Keratinocyte (primary cell): ENCODE data around the gene DNAJC2. TPM values are rescaled to one million over a fixed set of nuclear protein-coding genes. Genes with fewer than 3 reads are reported as not detected.

ENCODE experiments used
- DNase-seq: peaks from one replicate; pipeline ENCODE4 v3.0.0-alpha.2; 2011; ENCODE audit warnings: low read depth, missing footprints, low spot score
- FAIRE-seq: peaks from 2 replicates; lab custom pipeline; 2011; peaks lifted over from hg19 to GRCh38; lab: Jason Lieb, UNC
- H2AFZ ChIP-seq: 2 replicates; pipeline ENCODE4 v1.6.0; 2012; ENCODE audit warnings: low read length, control low read depth, inconsistent platforms; ENCODE audit not compliant: control insufficient read depth
- H3K27ac ChIP-seq: 2 replicates; pipeline ENCODE4 v1.5.1; 2011; ENCODE audit warnings: low read length; ENCODE audit not compliant: control insufficient read depth, insufficient read depth
- H3K27me3 ChIP-seq: 3 replicates; pipeline ENCODE4 v1.6.0; 2011; ENCODE audit warnings: low read length; ENCODE audit not compliant: control insufficient read depth, insufficient read depth; ENCODE audit errors: extremely low read depth
- H3K36me3 ChIP-seq, 2 experiments: 2 replicates in 1 of 2; 3 replicates in 1 of 2; pipeline ENCODE4 v1.5.1; 2011; ENCODE audit warnings: low read length in 2 of 2, mild to moderate bottlenecking in 1 of 2; ENCODE audit not compliant: control insufficient read depth in 2 of 2, insufficient read depth in 2 of 2; ENCODE audit errors: extremely low read depth in 1 of 2
- H3K4me1 ChIP-seq: 3 replicates; pipeline ENCODE4 v1.5.1; 2011; ENCODE audit warnings: low read length; ENCODE audit not compliant: control insufficient read depth, insufficient read depth; ENCODE audit errors: extremely low read depth
- H3K4me2 ChIP-seq: 3 replicates; pipeline ENCODE4 v1.6.0; 2011; ENCODE audit warnings: low read depth, low read length; ENCODE audit not compliant: control insufficient read depth, insufficient read depth; ENCODE audit errors: extremely low read depth
- H3K4me3 ChIP-seq, 3 experiments: fragments of 200-600 bp in 1 of 3; sonication (generic) in 1 of 3; 2 replicates in 2 of 3; 3 replicates in 1 of 3; pipeline ENCODE4 v1.5.1; 2011 to 2016; ENCODE audit warnings: low read length in 3 of 3, mild to moderate bottlenecking in 3 of 3, control low read depth in 2 of 3, inconsistent platforms in 1 of 3, low read depth in 1 of 3, mixed read lengths in 1 of 3, mixed run types in 1 of 3, moderate library complexity in 1 of 3; ENCODE audit not compliant: control insufficient read depth in 2 of 3, insufficient read depth in 2 of 3; ENCODE audit errors: extremely low read depth in 1 of 3
- H3K79me2 ChIP-seq: 2 replicates; pipeline ENCODE4 v1.6.0; 2012; ENCODE audit warnings: low read length; ENCODE audit not compliant: control insufficient read depth, insufficient read depth
- H3K9ac ChIP-seq: 3 replicates; pipeline ENCODE4 v1.6.0; 2011; ENCODE audit warnings: low read length; ENCODE audit not compliant: control insufficient read depth, insufficient read depth; ENCODE audit errors: extremely low read depth
- H3K9me1 ChIP-seq: 3 replicates; pipeline ENCODE4 v1.6.0; 2011; ENCODE audit warnings: low read length; ENCODE audit not compliant: control insufficient read depth, insufficient read depth; ENCODE audit errors: extremely low read depth
- H3K9me3 ChIP-seq: 2 replicates; pipeline ENCODE4 v1.5.1; 2012; ENCODE audit warnings: low read depth, low read length; ENCODE audit not compliant: control insufficient read depth
- H4K20me1 ChIP-seq: 3 replicates; pipeline ENCODE4 v1.6.0; 2011; ENCODE audit warnings: low read length; ENCODE audit not compliant: control insufficient read depth, insufficient read depth; ENCODE audit errors: extremely low read depth
- CTCF ChIP-seq, 3 experiments: IDR thresholded peaks in 1 of 3; conservative IDR thresholded peaks in 1 of 3; optimal IDR thresholded peaks in 1 of 3; 2 replicates in 2 of 3; 3 replicates in 1 of 3; pipeline versions ENCODE3 to v1.5.1; 2011; ENCODE audit warnings: low read length in 3 of 3, mild to moderate bottlenecking in 3 of 3, moderate library complexity in 2 of 3, control low read depth in 1 of 3, inconsistent platforms in 1 of 3; ENCODE audit not compliant: insufficient read depth in 2 of 3; ENCODE audit errors: extremely low read depth in 1 of 3
- EZH2 ChIP-seq: IDR thresholded peaks from one replicate; pipeline ENCODE4 v1.6.1; 2012; ENCODE audit warnings: inconsistent platforms, mild to moderate bottlenecking, low read length, moderate library complexity
- dilution Hi-C: fragments of 300-500 bp; cut with MboI; formaldehyde crosslinking; loops from one replicate; pipeline ENCODE4 v1.7.0; 2020; ENCODE audit warnings: low sequenced_read_pairs; ENCODE audit not compliant: extremely low pct_ligation_motif_present
- polyA plus RNA-seq, 5 experiments: library from polyadenylated mRNA; depleted of rRNA in 3 of 5; stranded (reverse) in 3 of 5; stranded (forward) in 1 of 5; unstranded in 1 of 5; fragments of >200 nt; gene quantifications; 1 replicate in 1 of 5; 2 replicates in 3 of 5; 3 replicates in 1 of 5; pipeline versions ENCODE4 v1.2.1 to v1.2.3, GENCODE V29; 2011 to 2012; ENCODE audit warnings: missing spikeins in 2 of 5, low read depth in 1 of 5, low replicate concordance in 1 of 5

The DNAJC2 gene
- polyA plus RNA-seq, 1 donor (not counting 4 experiments of a cell fraction or from before 2014, with no cell fraction given), result 25.8 TPM

- FAIRE-seq (no peak), DNase-seq (no peak)
- Histone ChIP-seq H3K4me1 (no peaks in the 10 kb centered on the region), H3K79me2 (no peaks in the 10 kb centered on the region), H3K36me3 (no peaks in the 10 kb centered on the region), H3K4me2 (no peak overlapping the region), H3K4me3 (no peak overlapping the region), H2AFZ (no peak overlapping the region), H3K9me1 (no peaks in the 10 kb centered on the region), H3K9me3 (no peaks in the 10 kb centered on the region), H3K9ac (no peak overlapping the region), H3K27ac (no peak overlapping the region), H3K27me3 (no peaks in the 10 kb centered on the region), H4K20me1 (no peaks in the 10 kb centered on the region)
- dilution Hi-C loops, result no loop called here
- TF ChIP-seq CTCF (optimal IDR thresholded peaks at IDR 0.05 in 1 of 3, IDR thresholded peaks at IDR 0.05 in 1 of 3, conservative IDR thresholded peaks at IDR 0.05 in 1 of 3; ENCODE audit: extremely low read depth in 1 of 3, insufficient read depth in 2 of 3, low read length in 3 of 3) (no peak), EZH2 (no peak)
Observed at GRCh38 chr7:103373866-103374643, 29.5 kb upstream of the DNAJC2 start.

- H3K4me1 ChIP-seq, result no peaks in the 10 kb centered on the region
- no peak overlapping the region for H2AFZ ChIP-seq
- H3K27me3 ChIP-seq, result no peaks in the 10 kb centered on the region
- no peaks in the 10 kb centered on the region for H3K9me1 ChIP-seq
- H3K4me2 ChIP-seq, result no peak overlapping the region
- FAIRE-seq (no peak), DNase-seq (no peak)
- H3K4me3 ChIP-seq, result no peak overlapping the region
- H3K27ac ChIP-seq, result no peak overlapping the region
- TF ChIP-seq EZH2 (no peak), CTCF (optimal IDR thresholded peaks at IDR 0.05 in 1 of 3, IDR thresholded peaks at IDR 0.05 in 1 of 3, conservative IDR thresholded peaks at IDR 0.05 in 1 of 3; ENCODE audit: extremely low read depth in 1 of 3, insufficient read depth in 2 of 3, low read length in 3 of 3) (no peak)
- H3K9ac ChIP-seq, result no peak overlapping the region
- dilution Hi-C loops, result no loop called here
- H4K20me1 ChIP-seq, result no peaks in the 10 kb centered on the region
- H3K36me3 ChIP-seq, result peaks cover 11 to 21% of the 10 kb centered on the region in 2 experiments
- no peaks in the 10 kb centered on the region for H3K79me2 ChIP-seq
- H3K9me3 ChIP-seq, result no peaks in the 10 kb centered on the region
Observed at GRCh38 chr7:103369432-103369831, 24.9 kb upstream of the DNAJC2 start.
